HuH-7 (cell line): ENCODE data around the gene SLC37A1.
A peak's percentile ranks its signal among the peaks of the same experiment; 100 is the strongest.

Experiments used
- DNase-seq: peaks from one replicate; pipeline ENCODE4 v3.0.0; 2011; ENCODE audit warnings: low spot score

SLC37A1 gene

DNA sequence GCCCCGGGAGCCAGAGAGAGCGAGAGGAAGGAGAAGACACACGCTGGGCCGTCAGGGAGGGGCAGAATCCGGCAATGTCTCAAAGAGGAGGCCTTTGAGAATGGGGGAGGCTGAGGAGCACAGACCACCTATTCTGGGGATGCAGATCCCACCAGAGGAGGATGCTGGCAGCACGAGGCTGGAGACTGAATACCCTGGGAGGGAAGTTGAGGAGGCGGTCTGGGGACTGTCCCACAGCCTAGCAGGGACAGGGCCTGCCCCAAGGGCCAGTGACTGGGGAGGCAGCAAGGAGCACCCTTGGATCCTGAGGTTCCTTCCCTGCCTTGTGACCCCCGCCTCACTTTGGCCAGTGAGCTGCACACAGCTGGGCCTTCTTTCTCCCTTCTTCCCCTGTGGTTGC is 49.2 kb downstream of the SLC37A1 start:
- no peak for DNase-seq

DNA sequence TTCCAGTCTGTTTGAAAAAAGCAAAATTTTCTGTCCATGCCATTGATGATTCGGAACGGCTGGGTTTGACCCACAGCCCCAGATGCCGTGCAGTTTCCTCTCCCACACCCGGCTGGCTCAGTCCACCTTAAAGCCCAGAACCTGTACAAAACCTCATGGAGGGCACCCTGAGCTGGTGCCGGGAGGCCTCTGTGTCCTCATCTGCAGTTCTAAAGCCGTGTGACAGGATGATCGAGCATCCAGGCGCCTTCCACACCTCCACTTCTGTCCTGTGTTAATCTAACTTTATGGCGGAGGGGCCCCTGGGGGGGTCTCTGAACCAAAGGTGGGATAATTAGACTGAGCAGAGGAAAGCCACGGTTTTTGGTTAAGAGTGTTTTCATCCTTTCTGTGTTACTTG is 49.6 kb downstream of the SLC37A1 start:
- no peak for DNase-seq

DNA sequence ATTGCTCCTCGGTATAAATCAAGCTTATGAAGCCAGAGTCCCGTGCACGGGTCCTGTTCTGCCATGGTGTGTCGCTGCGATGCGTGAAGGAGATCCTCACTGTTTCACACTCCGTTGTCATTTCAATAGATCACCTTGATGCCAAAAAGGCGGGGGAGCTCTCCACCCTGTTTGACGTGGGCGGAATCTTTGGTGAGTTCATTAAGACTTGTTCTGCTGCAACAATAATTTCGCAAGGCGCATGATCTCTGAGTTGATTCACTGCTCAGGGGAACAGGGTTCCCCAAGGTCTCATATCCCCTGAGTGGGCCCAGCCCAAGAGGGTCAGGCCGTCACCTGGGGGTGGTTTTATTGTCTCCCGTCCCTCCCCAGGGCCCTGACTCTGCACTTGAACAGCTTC is 50.0 kb downstream of the SLC37A1 start:
- no peak for DNase-seq

DNA sequence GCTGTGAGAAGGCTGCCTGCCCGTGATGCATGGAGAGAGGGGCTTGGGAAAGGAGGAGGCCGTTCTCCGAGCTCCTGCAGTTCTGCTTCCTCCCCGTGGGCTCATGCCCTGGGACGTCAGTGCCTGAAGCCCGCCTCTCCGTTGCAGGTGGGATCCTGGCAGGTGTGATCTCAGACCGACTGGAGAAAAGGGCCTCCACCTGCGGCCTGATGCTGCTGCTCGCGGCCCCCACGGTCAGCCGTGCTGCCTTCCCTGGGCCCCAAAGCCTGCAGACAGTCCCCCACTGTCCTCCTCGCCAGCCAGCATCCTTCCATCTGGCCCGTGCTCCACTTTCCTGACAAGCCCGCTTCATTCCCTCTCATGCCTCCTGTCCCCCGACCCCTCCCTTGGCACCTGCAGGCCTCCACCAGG is 50.9 kb downstream of the SLC37A1 start:
- no peak for DNase-seq

DNA sequence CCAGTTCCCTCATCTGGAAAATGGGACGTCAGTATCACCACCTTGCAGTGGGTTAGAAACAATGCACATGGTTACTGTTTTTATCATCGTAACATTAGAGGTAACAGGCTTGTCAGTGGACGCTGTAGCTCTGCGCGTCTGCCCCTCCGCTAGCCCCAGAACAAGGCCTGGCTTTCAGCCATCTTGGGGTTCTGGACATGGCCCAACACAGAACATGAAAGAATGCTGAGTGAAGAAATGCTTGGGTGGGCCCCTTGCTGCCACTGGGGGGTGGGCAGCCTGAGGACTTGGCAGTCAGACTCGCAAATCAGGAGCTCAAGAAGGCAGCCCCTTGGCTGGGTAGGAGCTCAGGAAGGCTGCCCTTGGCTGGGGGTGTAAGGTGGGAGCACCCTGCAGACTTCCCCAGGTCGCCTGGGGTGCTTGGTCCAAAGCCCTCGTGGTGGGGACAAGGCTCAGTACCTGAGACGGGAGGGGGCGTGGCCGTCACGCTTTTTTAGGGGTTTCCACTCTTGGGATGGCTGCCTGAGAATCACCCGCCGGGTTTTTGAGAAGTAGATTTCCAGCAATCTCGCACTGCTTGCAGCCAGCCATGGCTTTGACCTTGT is 51.7 kb downstream of the SLC37A1 start:
- no peak for DNase-seq

DNA sequence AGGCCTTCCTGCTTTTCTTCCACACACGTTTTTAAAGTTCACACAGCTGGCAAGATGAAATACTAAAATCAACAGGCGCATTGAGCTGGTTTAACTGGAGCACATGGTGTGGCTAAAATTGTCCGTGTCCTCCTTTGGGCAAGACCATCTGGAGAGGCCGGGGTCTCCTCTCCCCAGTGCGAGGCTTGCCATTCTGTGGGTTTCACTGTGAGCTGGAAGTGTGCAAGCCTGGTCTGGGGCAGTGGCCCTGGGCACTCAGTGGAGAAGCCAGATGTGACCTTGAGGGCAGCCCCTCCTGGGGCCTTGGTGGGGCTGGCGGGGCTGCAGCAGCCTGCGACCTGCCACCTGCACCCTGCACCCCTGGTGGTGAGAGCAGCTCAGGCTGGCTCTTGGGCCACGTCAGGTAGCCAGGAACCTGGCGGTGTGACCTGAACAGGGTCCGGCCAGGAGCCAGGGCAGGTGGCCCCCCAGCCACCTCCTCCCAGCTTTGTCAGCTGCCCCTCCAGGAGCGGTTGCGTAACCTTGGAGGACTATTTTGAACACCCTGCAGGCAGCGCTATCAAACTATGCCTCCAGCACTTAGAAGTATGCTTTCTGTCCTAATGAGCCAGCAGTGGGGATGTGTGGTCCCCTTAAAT is 52.4 kb downstream of the SLC37A1 start:
- no peak for DNase-seq

DNA sequence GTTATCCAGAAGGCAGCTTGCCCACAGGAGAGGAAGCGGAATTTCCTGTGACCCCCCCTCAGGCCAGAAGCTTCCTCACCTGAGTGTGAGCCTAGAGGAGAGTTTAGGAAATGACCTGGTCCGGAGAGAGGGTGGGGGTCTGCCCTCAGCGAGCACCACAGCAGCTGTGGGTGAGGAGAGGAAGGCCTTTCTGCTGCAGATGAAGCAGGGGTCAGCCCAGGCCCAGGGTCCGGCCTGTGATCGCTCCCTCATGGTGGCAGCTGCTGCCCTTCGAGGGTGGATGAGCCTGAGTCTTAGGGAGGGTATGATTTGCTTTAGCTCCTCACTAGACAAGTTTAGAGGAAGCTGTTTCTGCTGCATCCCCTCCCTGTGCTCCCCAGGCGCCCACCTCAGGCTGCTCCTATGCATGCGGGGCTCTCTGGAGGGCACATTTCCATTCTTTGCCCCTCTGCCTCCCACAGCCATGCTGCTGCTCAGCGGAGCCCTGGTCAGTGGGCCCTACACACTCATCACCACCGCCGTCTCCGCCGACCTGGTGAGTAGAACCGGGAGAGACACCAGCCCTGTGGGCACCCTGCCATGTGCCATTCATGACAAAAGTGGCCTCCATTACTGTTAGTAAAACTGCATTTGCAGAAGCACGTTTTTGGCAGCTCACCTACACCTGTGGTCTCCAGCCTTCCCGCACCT is 53.0 kb downstream of the SLC37A1 start:
- no peak for DNase-seq

DNA sequence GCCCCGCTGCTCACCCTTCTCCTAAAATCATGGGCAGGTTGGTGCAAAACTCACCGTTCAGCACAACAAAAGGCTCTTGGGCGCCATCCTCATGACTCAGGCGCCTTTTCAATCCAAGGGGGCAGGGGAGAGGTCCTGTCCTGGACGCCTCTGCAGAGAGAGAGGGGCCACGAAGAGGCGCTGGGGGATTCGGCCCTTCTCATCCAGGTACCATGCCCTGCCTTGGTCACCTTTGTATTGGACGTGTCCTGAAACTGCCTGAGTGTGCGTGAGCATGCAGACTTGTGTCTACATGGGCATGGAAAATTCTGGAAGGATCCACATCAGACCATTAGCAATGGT is 53.5 kb downstream of the SLC37A1 start:
- DNase-seq, result no peak

DNA sequence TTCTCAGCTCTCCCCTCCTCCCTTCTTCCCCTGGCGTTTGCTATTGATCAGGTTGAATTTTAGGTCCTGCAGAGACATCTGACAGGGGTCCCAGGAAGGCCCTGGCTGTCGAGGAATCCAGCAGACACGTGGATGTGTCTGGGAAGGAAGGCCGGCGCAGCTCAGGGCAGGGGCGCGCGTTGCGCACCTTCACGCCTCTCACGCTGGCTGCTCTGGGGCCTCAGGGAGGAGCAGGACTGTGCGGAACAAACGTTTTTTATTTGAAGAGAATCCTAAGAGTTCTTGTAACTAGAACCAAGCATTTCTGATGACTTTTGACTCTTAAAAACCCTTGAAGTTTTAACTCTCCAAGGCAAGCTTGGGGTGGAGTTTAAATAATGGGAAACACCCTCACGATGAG is 54.2 kb downstream of the SLC37A1 start:
- DNase-seq, result no peak

DNA sequence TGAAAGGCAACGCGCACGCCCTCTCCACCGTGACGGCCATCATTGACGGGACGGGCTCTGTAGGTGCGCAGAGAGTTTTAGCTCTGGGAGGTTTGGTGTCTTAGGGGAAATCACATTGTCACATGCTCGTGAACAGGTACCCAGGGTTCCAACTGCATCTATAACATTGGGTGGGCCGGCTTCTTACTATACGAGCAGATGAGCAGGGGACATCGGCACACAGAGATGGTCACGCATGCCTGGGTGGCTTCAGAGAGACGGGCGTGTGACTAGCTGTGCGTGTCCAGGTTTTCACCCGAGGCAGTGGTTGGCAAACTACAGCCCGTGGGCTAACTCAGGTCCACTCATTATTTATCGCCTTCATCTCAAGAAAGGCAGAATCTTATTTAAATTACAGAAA is 54.7 kb downstream of the SLC37A1 start:
- no peak for DNase-seq

DNA sequence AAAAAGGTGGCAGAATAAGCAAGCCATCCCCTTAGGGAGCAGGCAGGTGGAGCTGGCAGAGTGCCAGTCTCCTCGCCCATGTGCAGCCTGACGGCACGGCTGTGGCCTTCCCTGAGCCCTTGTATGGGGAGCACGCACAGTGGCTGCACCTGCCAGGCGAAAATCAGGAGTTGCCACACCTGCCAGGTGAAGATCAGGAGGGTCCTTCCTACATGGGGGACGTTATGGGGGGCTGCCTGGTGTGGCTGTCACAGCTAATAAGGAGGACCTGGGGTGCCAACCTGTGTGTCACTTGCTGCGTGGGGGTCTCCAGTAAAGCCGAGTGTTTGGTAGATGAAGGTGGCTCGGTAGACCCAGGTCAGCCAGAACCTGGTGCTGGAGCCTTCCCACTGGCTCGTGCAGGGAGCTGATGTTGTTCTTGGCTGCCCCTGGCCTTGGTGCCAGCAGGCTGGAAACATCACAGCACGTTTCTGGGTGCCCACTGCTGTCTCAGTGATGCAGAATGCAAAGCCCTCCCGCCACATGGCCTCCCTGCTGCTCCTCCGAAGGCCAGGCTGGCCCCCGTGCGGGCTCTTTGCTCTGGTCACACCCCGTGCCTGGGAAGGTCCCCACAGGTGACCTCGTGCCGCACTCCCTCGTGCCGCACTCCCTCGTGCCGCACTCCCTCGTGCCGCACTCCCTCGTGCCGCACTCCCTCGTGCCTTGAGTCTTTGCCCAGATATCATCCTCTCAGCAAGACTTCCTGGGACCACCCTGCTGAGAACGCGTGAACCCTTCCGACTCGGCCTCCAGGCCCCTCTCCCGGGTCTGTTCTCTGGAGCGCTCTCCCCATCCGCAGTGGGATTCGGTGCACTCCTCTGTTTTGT is 55.4 kb downstream of the SLC37A1 start:
- DNase-seq, result no peak

DNA sequence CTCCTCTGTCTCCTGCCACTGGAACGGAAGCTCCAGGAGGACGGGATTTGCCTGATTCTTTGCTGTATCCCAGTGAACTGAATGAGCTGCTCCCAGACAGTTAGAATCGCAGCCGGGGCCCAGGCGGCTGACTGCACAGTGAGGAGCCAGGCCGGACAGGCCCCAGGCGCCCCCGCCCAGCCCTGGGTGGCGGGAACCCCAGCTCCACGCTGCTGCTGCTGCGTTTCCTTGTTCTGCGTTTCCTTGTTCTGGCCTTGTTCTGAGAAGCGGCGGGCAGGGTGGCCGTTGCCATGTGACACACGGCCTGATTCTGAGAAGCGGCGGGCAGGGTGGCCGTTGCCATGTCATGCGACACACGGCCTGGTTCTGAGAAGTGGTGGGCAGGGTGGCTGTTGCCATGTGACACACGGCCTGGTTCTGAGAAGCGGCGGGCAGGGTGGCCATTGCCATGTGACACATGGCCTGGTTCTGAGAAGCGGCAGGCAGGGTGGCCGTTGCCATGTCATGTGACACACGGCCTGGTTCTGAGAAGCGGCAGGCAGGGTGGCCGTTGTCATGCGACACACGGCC is 56.2 kb downstream of the SLC37A1 start:
- no peak for DNase-seq

DNA sequence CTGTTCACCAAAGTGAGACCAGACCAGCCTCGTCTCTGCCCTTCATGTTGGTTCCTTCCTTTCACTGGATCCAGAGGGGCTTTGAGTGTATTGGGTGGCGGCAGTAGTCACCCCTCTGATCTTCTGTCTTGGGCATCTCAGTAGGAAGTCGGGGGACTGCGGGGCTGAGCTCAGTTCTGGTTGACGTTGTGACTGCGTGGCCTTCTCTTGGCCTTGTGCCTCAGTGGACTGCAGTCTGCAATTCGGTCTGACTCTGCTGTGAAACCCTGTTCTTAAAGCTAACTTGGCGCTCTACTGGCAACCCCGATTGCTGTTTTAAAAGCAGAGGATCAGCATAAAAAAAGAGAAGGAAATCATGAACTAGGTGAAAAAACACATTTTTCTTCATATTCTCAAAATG is 56.7 kb downstream of the SLC37A1 start:
- DNase-seq, result no peak

DNA sequence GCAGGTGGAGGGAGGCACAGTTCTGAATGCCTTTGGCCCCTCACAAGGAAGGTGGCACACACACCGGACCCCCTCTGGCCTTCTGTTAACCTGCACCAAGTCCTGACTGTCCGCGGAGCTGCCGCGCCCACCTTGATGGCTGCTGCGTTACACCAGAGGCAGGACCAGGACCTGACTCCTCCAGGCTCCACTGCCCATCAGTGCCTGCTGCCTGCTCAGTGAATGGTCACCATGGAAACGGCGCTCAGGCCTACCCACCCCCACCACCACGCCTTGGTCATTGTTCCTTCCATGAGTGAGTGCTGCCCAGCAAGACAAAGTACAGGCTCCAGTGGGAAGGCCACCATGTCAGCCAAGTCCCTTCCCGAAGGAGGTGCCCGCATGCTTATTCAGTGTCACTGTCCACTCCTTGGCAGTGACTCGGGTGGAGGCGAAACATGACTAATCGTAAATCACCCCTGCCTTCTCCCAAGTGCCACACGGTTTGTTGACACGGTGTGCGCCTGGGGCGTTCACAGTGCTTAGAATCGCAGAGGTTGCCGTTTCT is 57.3 kb downstream of the SLC37A1 start:
- no peak for DNase-seq

DNA sequence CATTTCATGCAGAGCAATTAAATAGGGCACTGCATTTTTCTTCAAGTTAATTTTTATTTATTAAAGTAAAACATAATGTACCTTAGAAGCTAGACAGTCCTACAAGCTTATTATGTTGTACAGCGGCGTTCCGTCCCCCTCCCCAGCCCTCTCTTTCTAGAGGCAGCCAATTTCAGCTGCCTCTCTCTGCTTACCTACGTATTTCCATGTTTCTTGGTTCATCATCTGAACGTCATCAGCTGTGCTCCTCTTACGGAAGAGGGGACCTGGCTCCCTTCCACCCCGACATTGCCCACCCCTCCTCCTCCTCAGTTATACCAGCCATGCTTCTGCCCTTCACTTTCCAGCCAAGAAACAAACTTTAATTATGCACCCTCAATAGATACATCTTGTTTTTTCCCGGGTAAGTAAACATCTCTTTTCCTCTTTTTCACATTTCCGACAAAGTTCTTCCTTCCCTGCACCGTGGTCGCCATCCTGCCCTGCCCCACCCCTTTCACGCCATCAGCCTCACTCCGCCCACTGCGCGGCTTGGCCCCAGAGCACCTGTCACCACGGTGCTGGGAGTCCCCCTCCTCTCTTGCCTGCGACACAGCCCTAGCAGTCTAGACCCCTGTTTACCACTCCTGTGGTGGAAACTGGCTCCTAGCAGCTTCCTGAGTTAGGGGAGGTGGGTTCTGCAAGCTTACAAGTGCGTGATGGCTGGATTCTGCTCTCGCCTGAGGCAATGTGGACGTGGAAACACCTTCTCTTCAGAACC is 57.9 kb downstream of the SLC37A1 start:
- DNase-seq, result no peak

DNA sequence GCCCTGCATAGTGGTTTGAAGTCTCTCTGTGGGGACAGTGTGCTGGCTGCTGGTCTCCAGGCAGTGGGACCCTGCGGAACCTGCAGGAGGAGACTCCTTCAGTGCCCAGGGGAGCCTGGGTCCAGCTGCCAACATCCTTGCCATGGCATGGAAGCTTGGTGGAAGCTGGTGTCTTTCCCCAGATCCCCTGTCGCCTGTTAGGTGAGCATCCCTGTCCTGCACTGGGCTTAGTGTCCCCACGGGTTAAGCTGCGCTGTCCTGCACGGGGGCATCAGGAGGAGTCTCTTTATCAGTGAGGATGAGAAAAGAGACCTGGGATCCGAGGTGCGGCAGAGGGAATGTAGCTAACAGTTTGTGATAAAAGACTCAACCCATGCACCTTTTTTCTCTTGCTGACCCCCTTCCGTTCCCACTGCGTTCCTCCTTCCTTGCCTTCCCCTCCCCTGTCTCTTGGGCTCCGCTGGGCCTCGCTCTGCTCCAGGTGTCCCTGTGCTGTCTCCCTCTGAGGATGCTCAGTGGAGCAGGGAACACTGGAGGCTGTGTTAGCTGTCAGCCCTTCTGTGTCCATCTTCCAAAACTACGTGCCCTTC is 59.3 kb downstream of the SLC37A1 start:
- no peak for DNase-seq

DNA sequence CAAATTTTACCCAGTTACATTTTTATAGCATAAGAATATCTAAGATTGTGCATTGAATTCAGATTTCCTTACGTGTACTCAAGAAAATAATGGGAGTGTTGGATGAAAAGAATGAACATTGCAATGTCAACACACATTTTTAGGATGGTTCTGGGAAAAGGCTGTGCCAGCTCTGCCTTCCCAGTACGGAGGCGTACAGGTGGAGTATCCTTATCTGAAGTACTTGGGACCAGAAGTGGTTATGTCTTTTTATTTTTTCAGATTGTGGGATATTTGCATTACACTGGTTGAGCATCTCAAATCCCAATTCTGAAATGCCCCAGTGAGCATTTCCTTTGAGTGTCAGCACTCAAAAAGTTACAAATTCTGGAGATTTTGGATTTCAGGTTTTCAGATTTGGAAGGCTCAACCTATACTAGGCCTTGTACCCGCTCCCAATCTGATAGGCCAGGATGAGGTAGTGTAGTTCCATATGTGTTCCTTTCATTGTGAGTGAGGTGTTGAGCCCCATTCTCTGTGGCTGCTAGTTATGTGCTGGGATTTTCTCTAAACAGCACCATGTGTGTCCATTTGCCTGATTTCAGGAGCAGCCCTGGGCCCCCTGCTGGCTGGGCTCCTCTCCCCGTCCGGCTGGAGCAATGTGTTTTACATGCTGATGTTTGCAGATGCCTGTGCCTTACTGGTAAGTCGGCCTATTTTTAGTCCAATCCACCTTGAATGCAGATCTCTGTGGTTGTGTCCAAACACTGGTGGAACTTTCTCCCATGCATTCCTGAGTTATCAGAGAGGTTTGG is 60.8 kb downstream of the SLC37A1 start:
- peak; percentile 83 for DNase-seq

DNA sequence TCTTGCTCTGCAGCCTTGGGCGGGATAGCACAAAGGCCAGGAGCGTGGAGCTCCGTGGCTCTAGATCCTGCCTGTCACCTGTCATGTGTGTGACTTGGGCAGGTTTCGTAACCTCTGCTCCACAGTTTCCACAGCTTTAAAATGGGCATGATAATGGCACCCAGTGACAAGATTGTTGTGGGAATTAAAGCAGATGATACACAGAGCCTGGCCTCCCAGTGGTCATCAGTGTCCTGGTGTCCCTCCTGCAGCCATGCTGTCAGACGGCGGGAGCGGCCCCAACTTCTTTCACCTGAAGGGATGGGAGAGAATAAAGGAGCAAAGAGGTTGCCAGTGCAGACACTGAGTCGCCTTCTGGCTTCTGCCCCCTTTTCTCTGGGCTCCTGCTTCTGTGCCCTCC is 61.5 kb downstream of the SLC37A1 start:
- no peak for DNase-seq

DNA sequence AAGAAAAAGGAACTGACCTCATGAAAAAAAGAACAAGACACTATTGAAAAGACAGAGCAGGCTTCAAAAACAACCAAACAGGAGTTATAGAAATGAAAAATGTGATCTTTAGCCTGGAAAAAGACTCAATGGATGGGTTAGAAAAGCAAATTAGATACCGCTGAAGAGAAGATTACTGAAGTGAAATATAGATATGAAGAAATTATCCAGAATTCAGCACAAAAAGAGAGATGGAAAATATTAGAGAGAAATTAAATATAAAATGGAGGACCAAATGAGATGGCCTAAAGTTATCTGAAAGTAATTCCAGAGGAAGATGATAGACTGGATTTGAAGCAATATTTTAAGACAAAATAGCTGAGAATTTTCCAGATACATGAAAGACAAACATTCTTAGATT is 63.0 kb downstream of the SLC37A1 start:
- DNase-seq, result no peak

DNA sequence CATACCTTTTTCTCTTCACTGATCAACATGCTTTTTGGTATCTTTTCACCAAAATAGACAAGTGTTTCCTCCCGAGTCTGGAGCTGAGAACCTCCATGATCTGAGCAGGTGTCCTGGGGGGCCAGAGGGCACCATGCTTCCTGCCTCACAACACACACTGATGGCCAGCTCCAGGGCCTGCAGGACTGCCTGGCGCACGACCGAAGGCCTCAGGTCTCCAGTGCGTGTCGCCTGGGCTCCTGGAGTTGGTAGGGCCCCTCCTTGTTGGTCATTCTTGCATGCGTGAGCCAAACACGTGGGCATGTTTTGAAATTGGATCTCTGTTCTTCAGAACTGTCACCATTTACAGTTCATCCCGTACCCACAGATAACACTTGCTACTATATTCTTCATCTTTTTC is 64.4 kb downstream of the SLC37A1 start:
- DNase-seq, result no peak
